ENCODE measurements around the gene AGRP. TPM values are rescaled to one million over a fixed set of nuclear protein-coding genes. Genes with fewer than 3 reads are reported as not detected.

The AGRP gene
- total RNA-seq, 1 experiment from 2014 or later: not detected

- H3K79me1 ChIP-seq (ENCODE audit: insufficient read depth, low read depth, low read length, poor library complexity, severe bottlenecking): no peaks in the 10 kb centered on the region
- no peak overlapping the region for H3K14ac ChIP-seq (ENCODE audit: insufficient read depth, low read length)
- H3K4ac ChIP-seq (ENCODE audit: low read depth, low read length): no peak overlapping the region
- H4K91ac ChIP-seq (ENCODE audit: insufficient read length, low read depth, low read length): no peak overlapping the region
- H3K9me3 ChIP-seq (ENCODE audit: control insufficient read depth, low read depth, low read length): no peaks in the 10 kb centered on the region
- H2BK20ac ChIP-seq (ENCODE audit: low read depth, low read length, poor library complexity, severe bottlenecking): no peak overlapping the region
- Mint-ChIP-seq H3K27ac (peak overlapping the region in 1 of 3 experiments; percentile 22; a peak in 1 of 7 replicates), H3K36me3 (ENCODE audit: insufficient read depth in 1 of 3, low read depth in 3 of 3) (no peaks in the 10 kb centered on the region), H3K4me1 (peaks cover 4 to 7% of the 10 kb centered on the region in 2 experiments), H3K27me3 (ENCODE audit: low read depth) (no peaks in the 10 kb centered on the region), H3K9me3 (no peaks in the 10 kb centered on the region), H3K4me3 (no peak overlapping the region)
- H3K18ac ChIP-seq (ENCODE audit: insufficient read length, low read depth, low read length): no peak overlapping the region
- no peak overlapping the region for H2AFZ ChIP-seq (ENCODE audit: low read length)
- no peak overlapping the region for H2BK12ac ChIP-seq (ENCODE audit: insufficient read length, low read depth, low read length)
- no peak overlapping the region for H2AK5ac ChIP-seq (ENCODE audit: insufficient read length, low read length)
- no peak overlapping the region for H3K56ac ChIP-seq (ENCODE audit: insufficient read length, low read depth, low read length)
- no peaks in the 10 kb centered on the region for H4K20me1 ChIP-seq (ENCODE audit: control insufficient read depth, insufficient read depth, insufficient read length)
- H2BK15ac ChIP-seq (ENCODE audit: low read depth, low read length): no peak overlapping the region
- no peak for DNase-seq
- no peak overlapping the region for H3K27ac ChIP-seq (ENCODE audit: insufficient read length, low read depth, low read length)
- no peak overlapping the region for H4K8ac ChIP-seq (replicated peaks; ENCODE audit: insufficient read length, low read depth, low read length)
- H2BK5ac ChIP-seq (ENCODE audit: insufficient read length, low read length): no peak overlapping the region
- H3K4me1 ChIP-seq (ENCODE audit: insufficient read depth, low read length): no peaks in the 10 kb centered on the region
- no peak for TF ChIP-seq CTCF (conservative IDR thresholded peaks at IDR 0.05)
- H2BK120ac ChIP-seq (ENCODE audit: low read depth, low read length, poor library complexity, severe bottlenecking): no peak overlapping the region
- no peaks in the 10 kb centered on the region for H3K27me3 ChIP-seq (ENCODE audit: insufficient read depth, low read length)
- no peaks in the 10 kb centered on the region for H3K23me2 ChIP-seq (ENCODE audit: insufficient read length, low read depth, low read length, poor library complexity, severe bottlenecking)
- no peak overlapping the region for H3K4me2 ChIP-seq (ENCODE audit: insufficient read depth, insufficient read length, low read length)
- no peak overlapping the region for H3K23ac ChIP-seq (ENCODE audit: insufficient read length, low read depth, low read length)
- no peak overlapping the region for H3K9ac ChIP-seq (ENCODE audit: extremely low read depth, insufficient read length, low read length)
- no CpG with 5 or more reads among the region's 5 CpGs for WGBS (ENCODE audit: extremely low coverage, insufficient read length, low lambda C conversion rate)
- no peak overlapping the region for H3T11ph ChIP-seq (ENCODE audit: low read length)
- H4K5ac ChIP-seq (ENCODE audit: insufficient read length, low read depth, low read length): no peak overlapping the region
- no peaks in the 10 kb centered on the region for H3K79me2 ChIP-seq (ENCODE audit: insufficient read depth, low read length)
Measured at GRCh38 chr16:67463059-67463458, 20.3 kb downstream of the AGRP start.
